HUES6 (cell line): ENCODE results near the gene ILKAP.
A peak's percentile ranks its signal among the peaks of the same experiment; 100 is the strongest.

Experiments
- H3K27ac ChIP-seq: 2 replicates; pipeline ENCODE4 v1.7.0; 2013; ENCODE audit warnings: low read depth, mild to moderate bottlenecking, low read length, inconsistent platforms
- H3K27me3 ChIP-seq: 2 replicates; pipeline ENCODE4 v1.6.1; 2013; ENCODE audit warnings: low read length; ENCODE audit not compliant: control insufficient read depth, insufficient read depth
- H3K36me3 ChIP-seq: 2 replicates; pipeline ENCODE4 v1.6.1; 2013; ENCODE audit warnings: low read length; ENCODE audit not compliant: control insufficient read depth, insufficient read depth
- H3K4me1 ChIP-seq: 2 replicates; pipeline ENCODE4 v1.6.1; 2013; ENCODE audit warnings: low read length; ENCODE audit not compliant: control insufficient read depth, insufficient read depth
- H3K4me3 ChIP-seq: 2 replicates; pipeline ENCODE4 v1.5.1; 2013; ENCODE audit warnings: low read depth, low read length
- H3K9ac ChIP-seq: one replicate; pipeline ENCODE4 v1.6.1; 2013; ENCODE audit warnings: mild to moderate bottlenecking, low read length
- H3K9me3 ChIP-seq: 2 replicates; pipeline ENCODE4 v1.6.1; 2013; ENCODE audit warnings: low read depth, low read length; ENCODE audit not compliant: control insufficient read depth, insufficient read depth

ILKAP gene

DNA sequence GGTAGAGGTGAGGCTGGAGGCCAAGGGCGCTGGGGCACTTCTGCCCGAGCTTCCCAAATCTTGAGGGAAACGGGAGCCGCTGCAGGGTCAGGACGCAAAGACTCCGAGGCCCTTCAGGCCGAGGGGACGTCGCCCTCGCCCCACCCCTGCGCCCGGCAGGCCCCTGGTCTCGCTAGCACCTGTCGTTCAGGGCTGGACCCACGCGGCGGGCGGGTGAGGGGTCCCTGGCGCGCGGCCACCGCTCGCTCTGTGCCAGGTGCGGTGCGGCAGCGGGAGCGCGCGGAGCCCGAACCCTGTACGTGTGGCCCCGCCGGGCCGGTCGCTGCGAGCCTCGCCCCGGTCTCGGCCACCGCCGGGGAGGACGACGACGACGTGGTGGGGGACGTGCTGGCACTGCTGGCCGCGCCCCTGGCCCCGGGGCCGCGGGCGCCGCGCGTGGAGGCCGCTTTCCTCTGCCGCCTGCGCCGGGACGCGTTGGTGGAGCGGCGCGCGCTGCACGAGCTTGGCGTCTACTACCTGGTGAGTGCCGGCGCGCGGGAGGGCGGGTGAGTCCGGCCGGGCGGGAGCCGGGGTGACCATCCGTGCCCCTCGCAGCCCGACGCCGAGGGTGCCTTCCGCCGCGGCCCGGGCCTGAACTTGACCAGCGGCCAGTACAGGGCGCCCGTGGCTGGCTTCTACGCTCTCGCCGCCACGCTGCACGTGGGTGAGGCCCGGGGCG is 39.9 kb downstream of the ILKAP start:
- H3K4me3 ChIP-seq, result peak overlapping the region; percentile 56
- peak overlapping the region; percentile 24 for H3K9ac ChIP-seq
- H3K9me3 ChIP-seq, result no peaks in the 10 kb centered on the region
- H3K4me1 ChIP-seq, result peaks cover 9% of the 10 kb centered on the region
- H3K36me3 ChIP-seq, result peaks cover 7% of the 10 kb centered on the region; the same call in 1 of the 2 replicates
- no peak overlapping the region for H3K27ac ChIP-seq
- H3K27me3 ChIP-seq, result peaks cover 69% of the 10 kb centered on the region

DNA sequence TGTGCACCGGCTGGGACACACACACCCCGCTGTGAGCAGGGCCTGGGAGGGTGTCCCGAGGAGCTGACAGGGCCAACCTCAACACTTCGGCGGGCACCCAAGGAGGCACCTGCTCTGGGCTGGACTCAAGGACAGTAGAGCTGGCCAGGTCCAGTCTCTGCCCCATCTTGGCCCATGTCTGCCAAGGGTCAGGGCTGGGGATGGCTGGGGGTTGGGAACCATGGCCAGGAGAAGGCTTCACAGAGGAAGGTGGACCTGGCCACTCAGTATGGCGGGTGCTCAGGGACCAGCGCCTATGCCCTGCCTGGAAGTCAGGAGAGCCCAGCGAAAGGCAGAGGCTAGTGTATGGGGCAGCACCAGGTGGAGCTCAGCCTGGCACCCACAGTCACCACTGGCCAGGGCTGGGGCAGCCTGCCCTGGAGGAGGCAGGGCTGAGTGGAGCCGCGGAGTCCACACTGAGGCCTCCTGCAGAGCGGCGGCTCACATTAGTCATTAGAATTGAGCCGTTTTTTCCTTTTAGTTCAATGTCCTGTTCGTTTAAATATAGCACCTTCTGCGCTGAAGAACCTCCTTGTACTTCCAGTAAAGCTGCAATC is 40.6 kb downstream of the ILKAP start:
- Histone ChIP-seq H3K9ac (no peak overlapping the region), H3K36me3 (peaks cover 1% of the 10 kb centered on the region; the same call in 1 of the 2 replicates), H3K27me3 (peaks cover 75% of the 10 kb centered on the region), H3K9me3 (no peaks in the 10 kb centered on the region), H3K4me3 (peak overlapping the region; percentile 56), H3K4me1 (peaks cover 9% of the 10 kb centered on the region), H3K27ac (no peak overlapping the region)

DNA sequence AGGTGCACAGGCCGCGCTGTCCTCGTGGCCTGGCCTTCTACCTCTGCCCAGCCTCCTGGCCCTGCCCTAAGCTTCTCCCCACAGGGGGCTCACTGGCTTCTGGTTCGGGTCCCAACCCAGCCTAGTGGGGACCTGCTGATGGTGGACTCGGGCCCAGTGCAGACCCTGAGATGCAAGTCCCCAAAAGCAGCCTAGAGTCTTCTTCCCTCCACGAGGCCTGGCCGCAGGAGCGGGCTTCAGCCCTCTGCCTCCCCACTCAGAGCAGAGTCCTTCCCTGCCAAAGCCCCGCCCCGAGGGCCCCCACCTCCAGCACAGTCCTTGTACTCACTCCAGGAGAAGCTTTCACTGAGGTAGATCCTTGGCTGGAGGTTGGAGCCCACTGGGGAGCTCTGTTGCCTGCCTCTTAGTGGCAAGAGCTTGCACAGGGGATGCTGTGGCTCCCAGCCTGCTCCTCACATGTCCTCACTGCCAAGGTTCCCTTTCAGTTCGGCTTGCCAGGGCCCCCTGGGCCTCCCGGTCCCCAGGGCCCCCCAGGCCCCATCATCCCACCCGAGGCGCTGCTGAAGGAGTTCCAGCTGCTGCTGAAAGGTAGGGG is 41.1 kb downstream of the ILKAP start:
- Histone ChIP-seq H3K27ac (no peak overlapping the region), H3K9ac (no peak overlapping the region), H3K4me3 (no peak overlapping the region), H3K4me1 (peaks cover 9% of the 10 kb centered on the region), H3K27me3 (peaks cover 75% of the 10 kb centered on the region), H3K36me3 (no peaks in the 10 kb centered on the region), H3K9me3 (no peaks in the 10 kb centered on the region)

DNA sequence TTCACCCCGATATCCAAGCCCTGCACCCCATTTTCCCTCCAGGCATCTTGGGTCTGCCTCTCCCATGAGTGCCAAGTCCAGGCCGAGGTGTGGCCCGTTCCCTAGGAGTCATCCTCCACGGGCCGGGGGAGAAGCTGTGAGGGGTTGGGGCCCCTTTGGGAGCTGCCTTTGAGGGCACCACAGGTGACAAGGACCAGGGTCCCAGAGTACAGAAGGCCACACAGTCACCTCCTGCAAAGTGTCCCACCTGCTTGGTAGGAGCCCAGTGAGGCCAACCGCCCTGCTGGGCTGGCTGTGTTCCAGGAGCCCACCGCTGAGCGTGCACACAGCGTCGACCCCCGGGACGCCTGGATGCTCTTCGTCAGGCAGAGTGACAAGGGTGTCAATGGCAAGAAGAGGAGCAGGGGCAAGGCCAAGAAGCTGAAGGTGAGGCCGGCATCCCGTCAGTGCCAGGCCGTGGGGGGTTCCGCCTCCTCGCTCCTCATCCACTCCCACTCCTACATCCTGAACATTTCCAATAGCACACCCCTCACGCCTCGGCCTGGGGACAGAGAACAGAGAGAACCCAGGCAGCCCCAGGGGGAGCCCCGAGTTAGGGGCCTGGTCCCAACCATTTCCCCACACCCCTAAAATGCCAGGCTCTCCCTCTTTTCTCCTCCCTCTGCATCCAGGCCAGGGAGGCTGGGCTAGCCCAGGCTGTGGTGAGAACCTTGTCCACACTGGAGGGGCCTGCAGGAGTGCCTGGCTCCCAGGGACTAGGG is 42.0 kb downstream of the ILKAP start:
- Histone ChIP-seq H3K4me3 (no peak overlapping the region), H3K9ac (no peak overlapping the region), H3K36me3 (no peaks in the 10 kb centered on the region), H3K9me3 (no peaks in the 10 kb centered on the region), H3K4me1 (peaks cover 9% of the 10 kb centered on the region), H3K27ac (no peak overlapping the region), H3K27me3 (peaks cover 75% of the 10 kb centered on the region)

DNA sequence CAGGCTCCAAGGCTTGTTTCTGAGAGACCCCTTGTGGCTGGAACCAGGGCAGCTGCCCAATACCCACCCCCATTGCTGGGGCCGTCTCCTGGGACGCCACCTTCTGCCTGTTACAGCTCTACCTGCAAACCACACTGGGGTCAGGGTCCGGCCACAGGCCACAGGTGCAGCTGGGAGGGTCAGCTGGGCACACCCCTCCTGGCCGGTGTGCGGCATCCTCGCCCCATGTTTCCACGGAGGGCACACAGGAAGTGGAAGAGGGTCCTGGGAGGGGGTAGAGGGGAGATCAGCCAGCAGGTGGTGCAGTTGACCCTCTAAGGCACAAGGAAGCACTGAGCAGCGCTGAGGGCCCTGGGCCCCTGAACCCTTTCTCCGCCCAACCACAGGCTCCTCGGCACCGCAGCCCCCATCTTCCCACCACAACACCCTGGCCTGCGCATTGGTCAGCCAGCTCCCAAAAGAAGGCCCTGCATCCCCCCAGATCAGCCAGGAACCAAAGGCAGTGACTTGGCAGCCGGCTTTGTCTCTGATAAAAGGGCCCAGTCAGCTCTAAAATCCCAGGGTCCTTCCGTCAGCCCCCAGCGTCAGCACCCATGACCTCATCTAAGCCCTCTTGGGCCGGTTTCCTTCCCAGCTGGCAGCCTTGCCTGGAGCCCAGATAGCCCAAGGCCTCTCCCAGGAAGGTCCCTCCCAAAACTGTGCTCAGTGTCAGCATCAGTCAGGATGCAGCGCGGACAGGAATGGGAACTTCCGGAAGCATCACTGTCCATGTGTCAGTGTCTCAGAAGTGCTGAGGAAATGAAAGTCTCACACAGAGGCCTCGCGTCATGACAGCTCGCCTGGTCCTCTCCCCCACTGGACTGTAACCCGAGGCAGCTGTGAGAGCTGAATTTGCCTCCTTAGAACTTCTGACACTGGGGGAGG is 43.0 kb downstream of the ILKAP start:
- Histone ChIP-seq H3K4me1 (peaks cover 9% of the 10 kb centered on the region), H3K4me3 (no peak overlapping the region), H3K27ac (no peak overlapping the region), H3K9ac (no peak overlapping the region), H3K27me3 (peaks cover 70% of the 10 kb centered on the region), H3K9me3 (no peaks in the 10 kb centered on the region), H3K36me3 (no peaks in the 10 kb centered on the region)

DNA sequence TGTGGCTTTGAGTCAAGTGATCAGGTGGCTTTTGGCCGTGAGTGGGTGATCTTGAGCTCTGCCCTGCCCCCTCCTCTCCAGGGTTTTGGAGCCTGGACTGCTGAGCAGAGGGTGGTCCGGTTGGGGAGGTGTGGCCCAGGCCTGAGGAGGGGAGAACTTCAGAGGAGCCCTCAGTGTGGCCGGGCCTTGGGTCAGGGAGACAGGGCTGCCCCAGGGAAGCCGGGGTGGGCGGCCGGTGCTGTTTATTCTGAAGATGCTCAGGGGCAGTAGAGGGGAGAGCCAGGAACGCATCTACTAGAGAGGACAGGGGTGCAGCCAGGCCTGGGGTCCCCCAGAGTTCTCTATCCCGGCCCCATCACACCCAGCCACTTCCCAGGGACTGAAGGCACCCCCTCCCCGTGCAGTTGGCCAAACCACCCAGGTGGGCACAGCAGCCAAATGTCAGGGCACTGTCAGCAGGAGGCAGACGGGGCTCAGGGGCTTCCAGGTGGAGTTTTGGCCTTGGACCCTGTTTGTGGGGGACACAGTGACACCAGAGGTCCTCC is 43.8 kb downstream of the ILKAP start:
- Histone ChIP-seq H3K27me3 (peaks cover 63% of the 10 kb centered on the region), H3K27ac (no peak overlapping the region), H3K4me3 (peak overlapping the region; percentile 60), H3K36me3 (no peaks in the 10 kb centered on the region), H3K4me1 (peaks cover 9% of the 10 kb centered on the region), H3K9me3 (no peaks in the 10 kb centered on the region), H3K9ac (no peak overlapping the region)

DNA sequence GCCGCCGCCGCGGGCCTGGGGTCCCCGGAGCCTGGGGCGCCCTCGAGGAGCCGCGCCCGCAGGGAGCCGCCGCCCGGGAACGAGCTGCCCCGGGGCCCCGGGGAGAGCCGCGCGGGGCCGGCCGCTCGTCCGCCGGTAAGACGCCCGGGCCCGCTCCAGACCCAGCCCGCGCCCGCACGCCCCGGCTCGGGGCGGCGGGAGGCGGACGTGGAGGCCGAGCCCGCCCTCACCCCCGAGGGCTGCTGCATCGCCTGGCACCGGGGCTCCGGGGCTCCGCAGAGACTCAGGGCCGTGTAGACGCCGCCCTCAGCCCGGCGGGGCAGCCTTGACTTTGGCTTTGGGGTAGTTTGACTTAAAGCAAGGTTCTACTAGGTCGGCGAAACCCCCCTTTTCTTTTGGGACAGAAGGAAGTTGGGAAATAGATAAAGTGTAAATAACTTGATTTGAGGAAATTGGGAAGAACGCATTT is 44.4 kb downstream of the ILKAP start:
- Histone ChIP-seq H3K4me1 (peaks cover 9% of the 10 kb centered on the region), H3K36me3 (no peaks in the 10 kb centered on the region), H3K9ac (no peak overlapping the region), H3K27me3 (peaks cover 57% of the 10 kb centered on the region), H3K27ac (no peak overlapping the region), H3K4me3 (peak overlapping the region; percentile 60), H3K9me3 (no peaks in the 10 kb centered on the region)

DNA sequence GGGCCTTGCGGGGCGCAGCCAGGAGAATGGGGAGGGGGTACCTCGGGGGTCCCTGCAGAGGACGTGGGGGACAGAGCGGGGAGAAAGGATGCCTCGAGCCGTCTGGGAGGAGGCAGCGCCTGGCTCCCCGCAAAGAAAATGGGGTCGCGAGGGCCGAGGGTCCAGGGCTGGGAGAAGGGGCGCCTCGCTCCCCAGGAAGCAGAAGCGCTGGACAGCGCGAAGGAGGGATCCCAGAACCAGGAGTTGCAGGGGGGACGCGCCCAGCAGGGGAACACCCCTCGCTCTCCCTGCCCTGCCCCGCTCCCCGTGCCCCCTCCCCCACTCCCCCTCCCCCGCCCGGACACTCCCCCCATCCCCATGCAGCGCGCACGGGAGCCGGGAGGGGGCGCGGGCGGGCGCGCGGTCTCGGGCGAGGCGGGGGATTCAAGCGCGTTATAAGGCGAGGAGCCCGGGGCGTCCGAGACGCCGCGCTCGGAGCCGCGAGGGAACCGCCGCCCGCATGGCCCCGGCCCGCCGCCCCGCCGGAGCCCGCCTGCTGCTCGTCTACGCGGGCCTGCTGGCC is 44.9 kb downstream of the ILKAP start, which contains the start of gene ERFE:
TSS of gene ERFE (plus strand) at position 462 of the 562 bp plus-strand sequence. CDS start at position 500, 38 bp downstream.
- H3K4me3 ChIP-seq, result peak within 1 kb of the TSS; percentile 66
- H3K9ac ChIP-seq, result no peak within 1 kb of the TSS
- no peak within 1 kb of the TSS for H3K27ac ChIP-seq
- H3K27me3 ChIP-seq, result peaks cover 52% of the 10 kb centered on the region
- no peaks in the 10 kb centered on the region for H3K9me3 ChIP-seq
- H3K4me1 ChIP-seq, result peaks cover 9% of the 10 kb centered on the region
- no peaks in the 10 kb centered on the region for H3K36me3 ChIP-seq

DNA sequence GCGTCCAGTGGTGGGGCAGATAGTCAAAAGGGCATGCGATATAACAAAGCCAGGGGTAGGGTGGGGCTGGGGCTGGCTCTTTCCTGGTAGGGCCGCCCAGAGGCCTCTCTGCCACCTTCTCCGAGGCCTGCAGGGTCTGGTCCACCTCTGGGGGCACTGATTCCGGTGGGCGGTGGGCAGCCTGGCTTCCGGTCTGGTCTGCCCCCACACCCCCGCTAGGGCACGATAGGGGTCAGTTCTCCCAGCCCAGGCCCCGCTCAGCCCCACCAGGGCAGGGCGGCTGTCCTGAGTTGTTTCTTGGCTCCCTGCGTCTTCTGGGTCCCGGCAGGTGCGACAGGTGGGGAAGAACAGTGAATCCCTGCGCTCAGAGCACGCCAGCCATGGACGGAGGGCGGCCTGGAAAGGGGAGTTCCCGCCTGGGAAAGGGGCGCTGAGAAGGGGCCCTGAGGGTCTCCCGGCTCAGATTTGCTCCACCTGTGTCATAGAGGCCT is 45.4 kb downstream of the ILKAP start:
- no peaks in the 10 kb centered on the region for H3K9me3 ChIP-seq
- no peak overlapping the region for H3K9ac ChIP-seq
- H3K27me3 ChIP-seq, result peaks cover 47% of the 10 kb centered on the region
- no peaks in the 10 kb centered on the region for H3K36me3 ChIP-seq
- H3K4me3 ChIP-seq, result peak overlapping the region; percentile 66
- no peak overlapping the region for H3K27ac ChIP-seq
- H3K4me1 ChIP-seq, result peaks cover 9% of the 10 kb centered on the region
